GM12891 (cell line): ENCODE results near the gene ATP6V0A1.

ENCODE experiments used
- POLR2A ChIP-seq: IDR thresholded peaks from 2 replicates; pipeline ENCODE4 v1.6.1; 2011; ENCODE audit warnings: low read depth, low read length, control low read depth
- POLR2AphosphoS5 ChIP-seq: IDR thresholded peaks from 2 replicates; pipeline ENCODE4 v1.6.1; 2011; ENCODE audit warnings: low read depth, low read length, control low read depth

- TF ChIP-seq POLR2A (no peak), POLR2AphosphoS5 (no peak)
These were observed 82.6 kb downstream of the ATP6V0A1 start for GRCh38 chr17:42541041-42541833.
